Suprapubic skin (tissue), 4 donors: Measurements from ENCODE around the gene HADHB. TPM values are rescaled to one million over a fixed set of nuclear protein-coding genes. Genes with fewer than 3 reads are reported as not detected.

Experiments
- DNase-seq, 2 donors: peaks; one replicate each; pipeline ENCODE4 v3.0.0-alpha.2; 2019; ENCODE audit warnings: low spot score in 2 of 2
- H3K27ac ChIP-seq: fragments of 200-600 bp; sonication (generic); one replicate; pipeline ENCODE4 v1.5.1; 2019
- H3K27me3 ChIP-seq: fragments of 200-600 bp; sonication (generic); one replicate; pipeline ENCODE4 v1.5.1; 2019
- H3K36me3 ChIP-seq: fragments of 200-600 bp; sonication (generic); one replicate; pipeline ENCODE4 v1.5.1; 2019
- H3K4me1 ChIP-seq: fragments of 200-600 bp; sonication (generic); one replicate; pipeline ENCODE4 v1.5.1; 2019
- H3K4me3 ChIP-seq: fragments of 200-600 bp; sonication (generic); one replicate; pipeline ENCODE4 v1.5.1; 2019; ENCODE audit warnings: mild to moderate bottlenecking
- H3K9me3 ChIP-seq: fragments of 200-600 bp; sonication (generic); one replicate; pipeline ENCODE4 v1.5.1; 2019
- EP300 ChIP-seq: sonication (generic); formaldehyde crosslinking; IDR thresholded peaks from one replicate; pipeline ENCODE4 v1.6.1; 2017; ENCODE audit warnings: antibody characterized with exemption
- POLR2A ChIP-seq, 2 donors: fragments of 450-650 bp; IDR thresholded peaks; one replicate each; pipeline ENCODE4 v1.6.1; 2017; ENCODE audit warnings: antibody characterized with exemption in 2 of 2, mild to moderate bottlenecking in 2 of 2, moderate library complexity in 2 of 2
- POLR2AphosphoS5 ChIP-seq, 3 donors: sonication (generic); formaldehyde crosslinking; IDR thresholded peaks; one replicate each; pipeline ENCODE4 v1.6.1; 2017; ENCODE audit warnings: antibody characterized with exemption in 3 of 3
- WGBS: methylation state at CpG from one replicate; pipeline ENCODE4 v1.1.5; 2018; 5-methylcytosine and 5-hydroxymethylcytosine counted together
- total RNA-seq, 4 donors: library from RNA; depleted of rRNA; stranded (reverse); fragments of >200 nt; gene quantifications; one replicate each; pipeline ENCODE4 v1.1.0, GENCODE V29; 2016
- TF ChIP-seq, protein P1 (sequence below), 2 donors: fragments of 200-600 bp in 1 of 2; fragments of 450-650 bp in 1 of 2; sonication (generic) in 1 of 2; IDR thresholded peaks; one replicate each; pipeline ENCODE4 v1.5.1; 2016 to 2019; ENCODE audit warnings: antibody characterized with exemption in 2 of 2, mild to moderate bottlenecking in 1 of 2, moderate library complexity in 1 of 2

Gene HADHB
- total RNA-seq, 4 donors from 2014 or later = 94.7 to 223 (median 119) TPM

DNA sequence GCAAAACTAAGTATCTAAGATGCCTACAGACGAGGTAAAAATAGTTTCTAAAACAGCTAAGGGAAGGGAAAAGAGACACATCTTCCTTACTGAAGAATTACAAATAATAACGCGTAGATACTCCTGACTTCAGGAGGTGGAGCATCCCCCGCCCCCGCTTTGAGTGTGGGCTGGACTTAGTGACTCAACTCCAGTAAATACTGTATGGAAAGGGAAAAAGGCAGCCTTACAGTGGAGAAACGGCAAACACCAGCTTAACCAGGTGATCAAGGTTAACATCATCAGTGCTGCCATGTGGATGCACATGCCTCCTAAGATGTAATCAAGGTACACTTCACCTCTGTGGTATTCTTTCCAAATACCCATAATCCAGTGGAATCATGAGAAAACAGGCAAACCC, 47.9 kb downstream of the HADHB start:
- Histone ChIP-seq H3K27me3 (no peaks in the 10 kb centered on the region), H3K36me3 (peaks cover 16% of the 10 kb centered on the region), H3K4me3 (no peak overlapping the region), H3K4me1 (peaks cover 2% of the 10 kb centered on the region), H3K27ac (no peak overlapping the region), H3K9me3 (no peaks in the 10 kb centered on the region)
- DNase-seq = no peak
- no peak for TF ChIP-seq EP300
- TF ChIP-seq POLR2AphosphoS5 (IDR thresholded peaks at IDR 0.05) = no peak
- TF ChIP-seq, protein P1, sequence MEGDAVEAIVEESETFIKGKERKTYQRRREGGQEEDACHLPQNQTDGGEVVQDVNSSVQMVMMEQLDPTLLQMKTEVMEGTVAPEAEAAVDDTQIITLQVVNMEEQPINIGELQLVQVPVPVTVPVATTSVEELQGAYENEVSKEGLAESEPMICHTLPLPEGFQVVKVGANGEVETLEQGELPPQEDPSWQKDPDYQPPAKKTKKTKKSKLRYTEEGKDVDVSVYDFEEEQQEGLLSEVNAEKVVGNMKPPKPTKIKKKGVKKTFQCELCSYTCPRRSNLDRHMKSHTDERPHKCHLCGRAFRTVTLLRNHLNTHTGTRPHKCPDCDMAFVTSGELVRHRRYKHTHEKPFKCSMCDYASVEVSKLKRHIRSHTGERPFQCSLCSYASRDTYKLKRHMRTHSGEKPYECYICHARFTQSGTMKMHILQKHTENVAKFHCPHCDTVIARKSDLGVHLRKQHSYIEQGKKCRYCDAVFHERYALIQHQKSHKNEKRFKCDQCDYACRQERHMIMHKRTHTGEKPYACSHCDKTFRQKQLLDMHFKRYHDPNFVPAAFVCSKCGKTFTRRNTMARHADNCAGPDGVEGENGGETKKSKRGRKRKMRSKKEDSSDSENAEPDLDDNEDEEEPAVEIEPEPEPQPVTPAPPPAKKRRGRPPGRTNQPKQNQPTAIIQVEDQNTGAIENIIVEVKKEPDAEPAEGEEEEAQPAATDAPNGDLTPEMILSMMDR (IDR thresholded peaks at IDR 0.05) = no peak
- no peak for TF ChIP-seq POLR2A (IDR thresholded peaks at IDR 0.05)
- WGBS = 56% methylated on average over 6 of the region's 6 CpGs

DNA sequence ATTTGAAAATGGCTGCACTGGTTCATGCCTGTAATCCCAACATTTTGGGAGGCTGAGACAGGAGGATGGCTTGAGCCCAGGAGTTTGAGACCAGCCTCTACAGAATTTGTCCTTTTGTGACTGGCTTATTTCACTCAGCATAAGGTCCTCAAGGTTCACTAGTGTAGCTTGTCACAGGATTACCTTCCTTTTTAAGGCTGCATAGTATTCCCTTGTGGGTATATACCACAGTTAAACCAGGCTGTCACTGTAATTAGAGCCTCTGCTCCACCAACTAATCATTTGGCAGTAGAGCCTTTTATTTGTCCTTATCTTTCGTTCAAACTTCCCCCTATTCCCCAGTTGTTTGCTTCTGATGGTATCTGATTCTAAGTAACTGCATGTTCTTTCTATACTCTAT, 50.8 kb downstream of the HADHB start:
- 82% methylated on average over 1 of the region's 1 CpG for WGBS

DNA sequence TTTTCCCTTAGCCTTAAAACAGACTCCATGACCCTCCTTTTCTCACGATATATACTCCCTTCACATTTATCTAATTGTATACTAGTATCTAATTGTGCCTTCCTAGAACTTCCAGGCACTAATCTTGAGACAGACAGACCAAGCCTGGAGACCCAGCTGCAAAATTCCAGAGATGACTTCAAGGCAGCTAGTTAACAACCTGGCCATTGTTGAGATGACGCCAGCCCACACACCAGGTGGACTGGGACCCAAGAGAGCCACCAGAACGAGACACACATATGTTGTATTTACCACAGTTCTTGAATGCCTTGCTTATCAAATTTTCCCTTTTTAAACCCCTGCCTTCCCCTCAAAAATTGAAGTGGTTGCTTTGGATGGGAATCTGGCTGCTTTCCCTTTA, 52.3 kb downstream of the HADHB start:
- H3K4me1 ChIP-seq = peaks cover 43% of the 10 kb centered on the region
- no peaks in the 10 kb centered on the region for H3K27me3 ChIP-seq
- no peaks in the 10 kb centered on the region for H3K9me3 ChIP-seq
- no peak overlapping the region for H3K27ac ChIP-seq
- WGBS = 85% methylated on average over 3 of the region's 3 CpGs
- TF ChIP-seq EP300 = no peak
- no peak for TF ChIP-seq POLR2AphosphoS5 (IDR thresholded peaks at IDR 0.05)
- TF ChIP-seq POLR2A (IDR thresholded peaks at IDR 0.05) = no peak
- TF ChIP-seq, protein P1 (IDR thresholded peaks at IDR 0.05) = no peak
- H3K4me3 ChIP-seq = no peak overlapping the region
- H3K36me3 ChIP-seq = no peaks in the 10 kb centered on the region
- DNase-seq = no peak

More for the DNA sequence above, 50.8 kb downstream of the HADHB start:
- H3K27ac ChIP-seq = no peak overlapping the region
- H3K4me3 ChIP-seq = no peak overlapping the region
- no peak for TF ChIP-seq POLR2AphosphoS5 (IDR thresholded peaks at IDR 0.05)
- H3K9me3 ChIP-seq = no peaks in the 10 kb centered on the region
- H3K27me3 ChIP-seq = no peaks in the 10 kb centered on the region
- no peak for DNase-seq
- peaks cover 3% of the 10 kb centered on the region for H3K36me3 ChIP-seq
- H3K4me1 ChIP-seq = peaks cover 30% of the 10 kb centered on the region

DNA sequence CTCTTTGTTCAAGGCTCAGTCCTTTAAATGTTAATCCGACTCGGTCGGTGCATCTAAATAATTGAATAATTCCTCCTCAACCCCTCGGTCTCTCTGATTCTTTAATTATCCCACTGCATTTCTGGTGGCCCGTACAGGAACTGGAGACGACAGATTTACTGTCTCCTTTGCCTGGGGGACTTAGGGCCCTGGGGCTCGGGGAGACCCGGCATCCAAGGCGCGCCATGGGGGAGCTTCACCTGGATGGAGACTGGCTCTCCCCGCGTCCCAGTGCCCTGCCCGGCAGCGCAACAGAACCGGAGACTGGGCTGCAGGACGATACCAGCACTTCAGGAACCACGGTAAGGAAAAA, 53.5 kb downstream of the HADHB start:
- Histone ChIP-seq H3K4me1 (peaks cover 49% of the 10 kb centered on the region), H3K27ac (peak overlapping the region; percentile 87), H3K9me3 (no peaks in the 10 kb centered on the region), H3K4me3 (peak overlapping the region; percentile 66), H3K27me3 (no peaks in the 10 kb centered on the region), H3K36me3 (no peaks in the 10 kb centered on the region)
- WGBS = 21% methylated on average over 14 of the region's 17 CpGs
- DNase-seq = no peak
- TF ChIP-seq EP300 (no peak), POLR2AphosphoS5 (IDR thresholded peaks at IDR 0.05) (no peak), POLR2A (IDR thresholded peaks at IDR 0.05) (no peak)
- TF ChIP-seq, protein P1 (IDR thresholded peaks at IDR 0.05) = no peak

DNA sequence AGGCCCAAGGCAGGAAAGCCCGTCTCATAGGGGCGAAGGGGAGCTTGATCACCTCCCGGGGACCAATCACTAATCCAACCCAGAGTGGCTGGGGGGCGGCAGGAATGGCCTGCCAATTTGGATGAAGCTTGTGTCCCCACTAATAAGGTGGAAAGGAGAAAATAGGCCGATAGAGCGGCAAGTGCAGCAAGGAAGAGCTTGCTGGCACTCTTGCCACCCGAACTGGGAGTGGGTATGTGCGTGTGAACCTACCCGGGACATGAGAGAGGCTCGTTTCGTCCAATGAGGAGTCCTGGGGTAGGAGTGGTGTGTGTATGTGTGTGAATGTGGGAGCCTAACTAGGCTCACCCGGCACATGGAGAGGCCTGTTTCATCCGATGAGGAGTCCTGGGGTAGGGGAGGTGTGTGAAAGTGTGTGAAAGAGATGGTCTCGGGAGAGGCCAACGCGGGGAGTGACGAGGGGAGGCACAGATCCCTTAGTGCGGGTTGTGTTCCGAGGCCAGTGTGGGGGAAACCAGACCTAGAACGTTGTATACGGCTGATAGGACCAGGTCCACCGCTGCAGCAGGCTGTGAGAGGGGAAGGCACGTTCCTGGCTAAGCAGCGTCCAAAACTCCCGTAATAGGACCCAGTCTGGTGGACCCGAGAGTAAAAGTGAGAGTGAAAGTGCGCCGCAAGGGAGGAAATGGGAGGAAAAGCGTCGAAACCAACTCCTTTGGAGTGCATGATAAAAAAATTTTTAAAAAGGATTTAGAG, 54.1 kb downstream of the HADHB start:
- Histone ChIP-seq H3K4me1 (peaks cover 49% of the 10 kb centered on the region), H3K4me3 (peak overlapping the region; percentile 66), H3K36me3 (no peaks in the 10 kb centered on the region), H3K27me3 (no peaks in the 10 kb centered on the region), H3K27ac (peak overlapping the region; percentile 87), H3K9me3 (no peaks in the 10 kb centered on the region)
- 2% methylated on average over 30 of the region's 30 CpGs for WGBS
- DNase-seq = no peak
- TF ChIP-seq POLR2AphosphoS5 (IDR thresholded peaks at IDR 0.05) (no peak), POLR2A (IDR thresholded peaks at IDR 0.05) (no peak)
- TF ChIP-seq, protein P1 (IDR thresholded peaks at IDR 0.05) = no peak
